Psoas muscle (tissue), 8 donors: ENCODE results near the gene CDS2. TPM values are rescaled to one million over a fixed set of nuclear protein-coding genes. Genes with fewer than 3 reads are reported as not detected.

Experiments used
- ATAC-seq, 4 donors: fragments of 200-7000 bp; cut with Tn5 transposase; one replicate each; pipeline ENCODE4 v1.9.1; 2020; ENCODE audit warnings: moderate library complexity in 3 of 4, mild to moderate bottlenecking in 2 of 4
- DNase-seq, 2 donors: peaks; one replicate each; pipeline ENCODE4 v3.0.0-alpha.2; 2020
- H3K27ac ChIP-seq: fragments of 200-600 bp; one replicate; pipeline ENCODE4 v1.8.0; 2022
- H3K27me3 ChIP-seq, 3 donors: fragments of 200-600 bp in 1 of 3; one replicate each; pipeline versions ENCODE4 v1.6.1 to v1.8.0; 2013 to 2022; ENCODE audit warnings: low read length in 2 of 3, mild to moderate bottlenecking in 2 of 3, moderate library complexity in 1 of 3; ENCODE audit not compliant: insufficient read depth in 3 of 3
- H3K36me3 ChIP-seq, 2 donors: fragments of 200-600 bp in 1 of 2; one replicate each; pipeline versions ENCODE4 v1.6.1 to v1.8.0; 2013 to 2022; ENCODE audit warnings: low read depth in 1 of 2, mild to moderate bottlenecking in 1 of 2, moderate library complexity in 1 of 2; ENCODE audit not compliant: insufficient read depth in 1 of 2
- H3K4me1 ChIP-seq: fragments of 200-600 bp; one replicate; pipeline ENCODE4 v1.8.0; 2022
- H3K4me3 ChIP-seq: fragments of 200-600 bp; one replicate; pipeline ENCODE4 v1.8.0; 2022; ENCODE audit warnings: mild to moderate bottlenecking
- H3K9me3 ChIP-seq: fragments of 200-600 bp; one replicate; pipeline ENCODE4 v1.8.0; 2022
- CTCF ChIP-seq: fragments of 200-600 bp; IDR thresholded peaks from one replicate; pipeline ENCODE4 v1.8.0; 2022; ENCODE audit warnings: antibody characterized with exemption
- WGBS, 3 donors: extraction: QIAGEN DNeasy Blood & Tissue Kit; methylation state at CpG; one replicate each; pipeline versions ENCODE4 v1.1.6 to v1.1.7; 2013; 5-methylcytosine and 5-hydroxymethylcytosine counted together
- intact Hi-C, 2 donors: fragments of 100-400 bp; cut with DNase I; formaldehyde crosslinking; loops; one replicate each; pipeline versions ENCODE4 v1.11.0 to v1.14.2; 2022
- polyA plus RNA-seq, 3 donors: library from polyadenylated mRNA; stranded (reverse); fragments of 200-250 nt; gene quantifications; one replicate each; pipeline ENCODE4 v1.2.3, GENCODE V29; 2013
- total RNA-seq, 4 donors: library from RNA; stranded (reverse); fragmentation: NEBNext Ultra II Directional in 2 of 4; extraction: Animal tissue kit (Norgen Biotek cat#: 25700) in 2 of 4; gene quantifications; one replicate each; pipeline versions ENCODE4 v1.2.1 to v1.2.4, GENCODE V29; 2021 to 2023
- donor health status: healthy with polysubstance abuse.
- donor health status: DM: no; HTN: no; CAD: no; lungs with moderate emphysema.
- donor health status: Bipolar disorder and iron deficiency.
- donor health status: healthy.
- donor health status: DM: yes; HTN: yes; CAD: no.
- donor health status: DM: no; HTN: no; CAD: no.
- donor health status: DM: no; HTN: no; CAD: no.
- donor health status: DM: yes; HTN: yes; CAD: no.

CDS2 gene
- total and polyA plus RNA-seq, 7 donors, result 8.0 to 34.1 (median 19.5) TPM

GRCh38 chr20:5116875-5117274 is 9.9 kb upstream of the CDS2 start:
- no peak for ATAC-seq
- no peak for TF ChIP-seq CTCF
- 42 to 81% (median 74%) methylated on average over 3 of the region's 3 CpGs for WGBS, 3 donors
- Histone ChIP-seq H3K4me1 (peaks cover 17% of the 10 kb centered on the region), H3K36me3 (peaks cover 0 to 45% of the 10 kb centered on the region in 2 donors), H3K27ac (no peak overlapping the region), H3K9me3 (no peaks in the 10 kb centered on the region), H3K4me3 (no peak overlapping the region), H3K27me3 (no peaks in the 10 kb centered on the region)
- intact Hi-C loops, result no loop called here
- DNase-seq, result no peak

- H3K36me3 ChIP-seq, result peaks cover 0 to 45% of the 10 kb centered on the region in 2 donors
- intact Hi-C loops, result no loop called here
- DNase-seq (no peak), ATAC-seq (no peak)
- H3K4me3 ChIP-seq, result peak overlapping the region; percentile 80
- no peaks in the 10 kb centered on the region for H3K27me3 ChIP-seq
- no peak for TF ChIP-seq CTCF
- H3K9me3 ChIP-seq, result no peaks in the 10 kb centered on the region
- whole genome bisulfite sequencing, 3 donors, result 10 to 12% (median 10%) methylated on average over 23 of the region's 23 CpGs
- no peak overlapping the region for H3K27ac ChIP-seq
- H3K4me1 ChIP-seq, result peaks cover 16% of the 10 kb centered on the region
Observed at GRCh38 chr20:5118220-5119142, 8.3 kb upstream of the CDS2 start.

- Histone ChIP-seq H3K27ac (peak overlapping the region; percentile 84), H3K4me3 (peak overlapping the region; percentile 80), H3K9me3 (no peaks in the 10 kb centered on the region), H3K27me3 (no peaks in the 10 kb centered on the region), H3K36me3 (peaks cover 0 to 42% of the 10 kb centered on the region in 2 donors), H3K4me1 (peaks cover 16% of the 10 kb centered on the region)
- WGBS, 3 donors, result 0 to 1% (median 1%) methylated on average over 21 of the region's 21 CpGs
- ATAC-seq (peak in 2 of 4 donors; percentile 1 to 2), DNase-seq (no peak)
- no peak for TF ChIP-seq CTCF
- intact Hi-C loops, result no loop called here
Observed at GRCh38 chr20:5119143-5119434, 7.7 kb upstream of the CDS2 start.

- Histone ChIP-seq H3K4me1 (peaks cover 16% of the 10 kb centered on the region), H3K27ac (peak within 1 kb of the TSS; percentile 84), H3K4me3 (peak within 1 kb of the TSS; percentile 80), H3K9me3 (no peaks in the 10 kb centered on the region), H3K36me3 (peaks cover 0 to 37% of the 10 kb centered on the region in 2 donors), H3K27me3 (no peaks in the 10 kb centered on the region)
- TF ChIP-seq CTCF, result no peak
- intact Hi-C loops, result loop anchor here in 1 of 2 donors (5.0 kb wide), 1 partner anchor 53 kb away; no protein-coding TSS in a partner anchor
- peak; percentile 99 to 100 (median 99) for ATAC-seq
- WGBS, 3 donors, result 0% methylated on average over 68 to 71 of the region's 71 CpGs
- DNase-seq, result peak; percentile 98
Observed at GRCh38 chr20:5119435-5120184, 7.2 kb upstream of the CDS2 start, which contains the start of gene PCNA. Gene PCNA (minus strand): TSS chr20:5119958. CDS start chr20:5119798, 160 bp downstream.
